Osteoblast (primary cell): ENCODE data around the gene PLA2G6. TPM values are rescaled to one million over a fixed set of nuclear protein-coding genes. Genes with fewer than 3 reads are reported as not detected.
A peak's percentile ranks its signal among the peaks of the same experiment; 100 is the strongest.

Experiments used
- DNase-seq: peaks from one replicate; pipeline ENCODE4 v3.0.0; 2011; ENCODE audit warnings: low spot score, mixed read lengths; ENCODE audit not compliant: insufficient read length; ENCODE audit errors: missing footprints
- H2AFZ ChIP-seq: 2 replicates; pipeline ENCODE4 v1.6.0; 2011; ENCODE audit warnings: mild to moderate bottlenecking, low read length
- H3K27ac ChIP-seq: 2 replicates; pipeline ENCODE4 v1.5.1; 2011; ENCODE audit warnings: mild to moderate bottlenecking, low read depth, low read length, moderate library complexity
- H3K27me3 ChIP-seq: 2 replicates; pipeline ENCODE4 v1.6.0; 2012; ENCODE audit warnings: mild to moderate bottlenecking, control low read depth, inconsistent platforms, low read length, moderate library complexity; ENCODE audit not compliant: insufficient read depth
- H3K36me3 ChIP-seq: 2 replicates; pipeline ENCODE4 v1.5.1; 2011; ENCODE audit warnings: mild to moderate bottlenecking, low read length, control low read depth, moderate library complexity; ENCODE audit not compliant: insufficient read depth
- H3K4me1 ChIP-seq: 2 replicates; pipeline ENCODE4 v1.5.1; 2011; ENCODE audit warnings: mild to moderate bottlenecking, low read length, control low read depth, moderate library complexity; ENCODE audit not compliant: insufficient read depth
- H3K4me2 ChIP-seq: 2 replicates; pipeline ENCODE4 v1.6.0; 2011; ENCODE audit warnings: mild to moderate bottlenecking, low read length; ENCODE audit not compliant: insufficient read depth
- H3K4me3 ChIP-seq: fragments of 200-600 bp; sonication (generic); 3 replicates; pipeline ENCODE4 v1.5.1; 2012; ENCODE audit warnings: mild to moderate bottlenecking, low read length, inconsistent platforms; ENCODE audit not compliant: insufficient read depth
- H3K79me2 ChIP-seq: 2 replicates; pipeline ENCODE4 v1.6.0; 2012; ENCODE audit warnings: mild to moderate bottlenecking, low read length, control low read depth, inconsistent platforms; ENCODE audit not compliant: insufficient read depth
- H3K9me3 ChIP-seq: 2 replicates; pipeline ENCODE4 v1.5.1; 2011; ENCODE audit warnings: low read depth, low read length, control low read depth
- H4K20me1 ChIP-seq: 2 replicates; pipeline ENCODE4 v1.6.0; 2012; ENCODE audit warnings: mild to moderate bottlenecking, low read length, control low read depth; ENCODE audit not compliant: insufficient read depth
- CTCF ChIP-seq: IDR thresholded peaks from 2 replicates; pipeline ENCODE4 v1.5.1; 2011; ENCODE audit warnings: mild to moderate bottlenecking, low read depth, low read length, moderate library complexity; ENCODE audit errors: extremely low read depth
- total RNA-seq: library from RNA; depleted of rRNA; stranded (reverse); fragments of >200 nt; gene quantifications from 2 replicates; pipeline ENCODE4 v1.2.3, GENCODE V29; 2012

The PLA2G6 gene
- total RNA-seq, 1 donor, result 12.3 TPM

GRCh38 chr22:38073150-38074130 is 108.2 kb downstream of the PLA2G6 start:
- Histone ChIP-seq H3K4me2 (no peak overlapping the region), H3K9me3 (no peaks in the 10 kb centered on the region), H3K79me2 (no peaks in the 10 kb centered on the region), H3K27ac (no peak overlapping the region), H2AFZ (no peak overlapping the region), H3K27me3 (no peaks in the 10 kb centered on the region), H3K4me3 (no peak overlapping the region), H4K20me1 (no peaks in the 10 kb centered on the region), H3K36me3 (peaks cover 20% of the 10 kb centered on the region), H3K4me1 (no peaks in the 10 kb centered on the region)
- no peak for TF ChIP-seq CTCF
- peak; percentile 81 for DNase-seq

GRCh38 chr22:38072322-38073149 is 109.1 kb downstream of the PLA2G6 start:
- Histone ChIP-seq H3K4me2 (no peak overlapping the region), H3K27me3 (no peaks in the 10 kb centered on the region), H3K4me1 (no peaks in the 10 kb centered on the region), H3K79me2 (no peaks in the 10 kb centered on the region), H3K27ac (no peak overlapping the region), H3K4me3 (no peak overlapping the region), H4K20me1 (no peaks in the 10 kb centered on the region), H2AFZ (no peak overlapping the region), H3K36me3 (peaks cover 20% of the 10 kb centered on the region), H3K9me3 (no peaks in the 10 kb centered on the region)
- peak; percentile 90 for DNase-seq
- TF ChIP-seq CTCF, result no peak

- H3K4me3 ChIP-seq, result no peak overlapping the region
- TF ChIP-seq CTCF, result no peak
- DNase-seq, result peak; percentile 80
Observed at GRCh38 chr22:38071421-38072321, 110.0 kb downstream of the PLA2G6 start.

More at GRCh38 chr22:38071421-38072321, 110.0 kb downstream of the PLA2G6 start:
- H3K4me1 ChIP-seq, result no peaks in the 10 kb centered on the region
- H2AFZ ChIP-seq, result no peak overlapping the region
- H4K20me1 ChIP-seq, result no peaks in the 10 kb centered on the region
- no peak overlapping the region for H3K27ac ChIP-seq
- no peaks in the 10 kb centered on the region for H3K9me3 ChIP-seq
- no peak overlapping the region for H3K4me2 ChIP-seq
- H3K36me3 ChIP-seq, result peaks cover 20% of the 10 kb centered on the region
- H3K27me3 ChIP-seq, result no peaks in the 10 kb centered on the region
- no peaks in the 10 kb centered on the region for H3K79me2 ChIP-seq
